Measurements from ENCODE around the gene PLVAP.

DNA sequence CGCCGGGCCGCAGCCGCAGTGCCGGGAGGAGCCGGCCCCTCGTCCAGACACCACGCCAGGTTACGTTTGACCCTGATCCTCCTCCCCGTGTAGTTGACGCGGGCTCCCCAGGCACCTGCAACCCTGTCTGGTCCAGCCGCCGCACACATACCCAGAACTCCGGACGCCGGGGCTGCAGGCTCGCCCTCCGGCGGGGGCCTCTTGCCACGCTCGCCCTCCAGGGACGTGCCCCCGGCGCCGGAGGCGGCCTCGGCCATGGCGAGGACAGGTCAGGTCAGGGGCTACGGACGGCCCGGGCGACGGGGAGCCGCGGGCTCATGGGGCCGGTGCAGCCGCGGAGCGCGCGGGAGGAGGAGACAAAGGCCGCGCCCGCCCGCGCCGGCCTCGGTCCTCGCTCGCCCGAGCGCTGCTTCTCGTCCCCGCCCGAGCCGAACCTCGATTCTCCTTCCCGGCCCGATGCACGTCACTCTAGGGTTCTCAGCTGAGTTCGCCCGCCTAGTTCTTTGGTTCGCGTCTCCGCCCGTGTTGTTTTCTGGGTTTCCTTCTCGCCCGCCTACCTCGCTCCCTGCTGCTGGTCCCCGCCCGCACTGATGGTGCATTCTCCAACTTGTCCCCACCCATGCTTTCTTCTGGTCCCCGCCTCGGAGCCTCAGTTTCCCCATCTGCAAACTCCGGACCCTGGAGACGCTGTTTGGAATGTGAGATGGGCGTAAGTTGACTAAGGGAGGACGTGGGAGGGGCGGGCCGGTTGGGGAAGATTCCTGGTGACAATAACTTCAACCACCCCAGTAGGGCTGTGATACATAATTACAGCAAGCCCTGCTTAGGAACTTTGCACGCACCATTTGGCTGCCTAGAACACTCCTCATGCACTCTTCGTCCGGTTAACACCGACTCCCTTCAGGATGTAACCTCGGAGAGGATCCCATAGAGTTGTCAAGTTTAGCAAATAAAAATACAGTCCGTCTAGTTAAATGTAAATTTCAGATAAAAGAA lies 42.4 kb downstream of the PLVAP start, which contains the start of gene ANO8:
- TF ChIP-seq CTCF (IDR thresholded peaks at IDR 0.05) (no peak), POLR2A (IDR thresholded peaks at IDR 0.05) (peak in 1 of 2 donors; percentile 79)

Data from adrenal gland (tissue), 5 donors.